H7 (cell line): Measurements from ENCODE around the gene FAF1. TPM values are rescaled to one million over a fixed set of nuclear protein-coding genes. Genes with fewer than 3 reads are reported as not detected.
A peak's percentile ranks its signal among the peaks of the same experiment; 100 is the strongest.

Source experiments
- DNase-seq: peaks from one replicate; pipeline ENCODE4 v3.0.0; 2012
- H3K27me3 ChIP-seq: 2 replicates; pipeline ENCODE4 v1.6.0; 2011; ENCODE audit warnings: mild to moderate bottlenecking, low read length; ENCODE audit not compliant: control insufficient read depth, insufficient read depth
- H3K36me3 ChIP-seq: replicated peaks from 2 replicates; pipeline ENCODE4 v1.5.1; 2011; ENCODE audit warnings: low read length; ENCODE audit not compliant: control insufficient read depth, insufficient read depth
- H3K4me3 ChIP-seq: 2 replicates; pipeline ENCODE4 v1.5.1; 2011; ENCODE audit warnings: low read depth, mild to moderate bottlenecking, control low read depth, low read length, moderate library complexity; ENCODE audit not compliant: insufficient read depth
- total RNA-seq: library from RNA; depleted of rRNA; stranded (reverse); fragments of >200 nt; shearing (Covaris generic); gene quantifications from 2 replicates; pipeline ENCODE4 v1.2.3, GENCODE V29; 2014

FAF1 gene
- total RNA-seq, 1 experiment from 2014 or later: 99.9 TPM

- Histone ChIP-seq H3K36me3 (no peaks in the 10 kb centered on the region), H3K27me3 (no peaks in the 10 kb centered on the region), H3K4me3 (no peak overlapping the region)
- DNase-seq: no peak
Measured at GRCh38 chr1:50473513-50473912, 486.6 kb downstream of the FAF1 start.

GRCh38 chr1:50471967-50472366 lies 488.1 kb downstream of the FAF1 start:
- DNase-seq: no peak
- no peak overlapping the region for H3K4me3 ChIP-seq
- H3K27me3 ChIP-seq: no peaks in the 10 kb centered on the region
- no peaks in the 10 kb centered on the region for H3K36me3 ChIP-seq

- no peak for DNase-seq
- no peaks in the 10 kb centered on the region for H3K36me3 ChIP-seq
Measured at GRCh38 chr1:50462964-50463363, 497.1 kb downstream of the FAF1 start.

GRCh38 chr1:50458507-50458906 lies 501.6 kb downstream of the FAF1 start:
- no peak for DNase-seq
- Histone ChIP-seq H3K27me3 (no peaks in the 10 kb centered on the region), H3K4me3 (no peak overlapping the region), H3K36me3 (no peaks in the 10 kb centered on the region)

More at GRCh38 chr1:50462964-50463363, 497.1 kb downstream of the FAF1 start:
- H3K4me3 ChIP-seq: no peak overlapping the region
- H3K27me3 ChIP-seq: no peaks in the 10 kb centered on the region

GRCh38 chr1:50454911-50455310 lies 505.2 kb downstream of the FAF1 start:
- DNase-seq: no peak
- no peaks in the 10 kb centered on the region for H3K27me3 ChIP-seq
- H3K36me3 ChIP-seq: no peaks in the 10 kb centered on the region
- H3K4me3 ChIP-seq: no peak overlapping the region

GRCh38 chr1:50453266-50453665 lies 506.8 kb downstream of the FAF1 start:
- H3K4me3 ChIP-seq: no peak overlapping the region
- no peak for DNase-seq
- H3K27me3 ChIP-seq: no peaks in the 10 kb centered on the region
- no peaks in the 10 kb centered on the region for H3K36me3 ChIP-seq

GRCh38 chr1:50452700-50453099 lies 507.4 kb downstream of the FAF1 start:
- no peak for DNase-seq
- Histone ChIP-seq H3K27me3 (no peaks in the 10 kb centered on the region), H3K36me3 (no peaks in the 10 kb centered on the region), H3K4me3 (no peak overlapping the region)

GRCh38 chr1:50450861-50451653 lies 509.0 kb downstream of the FAF1 start:
- no peak for DNase-seq
- H3K27me3 ChIP-seq: no peaks in the 10 kb centered on the region
- no peak overlapping the region for H3K4me3 ChIP-seq
- no peaks in the 10 kb centered on the region for H3K36me3 ChIP-seq

GRCh38 chr1:50447961-50448360 lies 512.1 kb downstream of the FAF1 start:
- no peaks in the 10 kb centered on the region for H3K27me3 ChIP-seq
- H3K4me3 ChIP-seq: no peak overlapping the region
- no peaks in the 10 kb centered on the region for H3K36me3 ChIP-seq
- DNase-seq: no peak

GRCh38 chr1:50441183-50441582 lies 518.9 kb downstream of the FAF1 start:
- H3K36me3 ChIP-seq: peaks cover 1% of the 10 kb centered on the region; the same call in 1 of the 2 replicates
- no peak for DNase-seq
- H3K4me3 ChIP-seq: no peak overlapping the region
- no peaks in the 10 kb centered on the region for H3K27me3 ChIP-seq

GRCh38 chr1:50438945-50439344 lies 521.1 kb downstream of the FAF1 start:
- Histone ChIP-seq H3K36me3 (peaks cover 1% of the 10 kb centered on the region; the same call in 1 of the 2 replicates), H3K27me3 (peaks cover 4% of the 10 kb centered on the region), H3K4me3 (no peak overlapping the region)
- DNase-seq: no peak

- DNase-seq: no peak
- Histone ChIP-seq H3K36me3 (peaks cover 1% of the 10 kb centered on the region; the same call in 1 of the 2 replicates), H3K27me3 (peaks cover 25% of the 10 kb centered on the region), H3K4me3 (no peak overlapping the region)
Measured at GRCh38 chr1:50436489-50436888, 523.6 kb downstream of the FAF1 start.

- Histone ChIP-seq H3K4me3 (peak overlapping the region; percentile 40; the same call in 1 of the 2 replicates), H3K27me3 (peaks cover 89% of the 10 kb centered on the region), H3K36me3 (no peaks in the 10 kb centered on the region)
- DNase-seq: no peak
Measured at GRCh38 chr1:50430010-50430405, 530.1 kb downstream of the FAF1 start.

- Histone ChIP-seq H3K36me3 (no peaks in the 10 kb centered on the region), H3K4me3 (no peak overlapping the region), H3K27me3 (peaks cover 100% of the 10 kb centered on the region)
- peak; percentile 83 for DNase-seq
Measured at GRCh38 chr1:50427818-50428779, 532.0 kb downstream of the FAF1 start.
